Right lobe of liver (tissue), 6 donors: Measurements from ENCODE around the gene EXD2. TPM values are rescaled to one million over a fixed set of nuclear protein-coding genes. Genes with fewer than 3 reads are reported as not detected.
"Not testable (repeated sequence)": the region's sequence is repeated elsewhere in the genome, so short reads cannot be mapped to it uniquely, and the experiment has no call there.

Experiments used
- ATAC-seq, 4 donors: fragments of 200-7000 bp; cut with Tn5 transposase; one replicate each; pipeline ENCODE4 v1.9.1; 2020; ENCODE audit warnings: mild to moderate bottlenecking in 4 of 4, moderate library complexity in 4 of 4
- DNase-seq, 3 donors: peaks; one replicate each; pipeline ENCODE4 v3.0.0-alpha.2; 2020
- H3K27ac ChIP-seq, 3 donors: fragments of 200-600 bp; one replicate each; pipeline ENCODE4 v1.8.0; 2022
- H3K27me3 ChIP-seq, 2 donors: fragments of 200-600 bp; one replicate each; pipeline ENCODE4 v1.8.0; 2022
- H3K36me3 ChIP-seq, 4 donors: fragments of 200-600 bp; sonication (generic) in 1 of 4; one replicate each; pipeline versions ENCODE4 v1.5.1 to v1.8.0; 2017 to 2022; ENCODE audit warnings: control low read depth in 1 of 4
- H3K4me1 ChIP-seq, 4 donors: fragments of 200-600 bp; sonication (generic) in 1 of 4; one replicate each; pipeline versions ENCODE4 v1.5.1 to v1.8.0; 2017 to 2022; ENCODE audit warnings: control low read depth in 1 of 4
- H3K4me3 ChIP-seq, 3 donors: fragments of 200-600 bp; one replicate each; pipeline ENCODE4 v1.8.0; 2022
- H3K9me3 ChIP-seq, 4 donors: fragments of 200-600 bp; sonication (generic) in 1 of 4; one replicate each; pipeline versions ENCODE4 v1.5.1 to v1.8.0; 2017 to 2022; ENCODE audit warnings: control low read depth in 1 of 4
- POLR2A ChIP-seq: fragments of 450-650 bp; IDR thresholded peaks from one replicate; pipeline ENCODE4 v1.6.1; 2017; ENCODE audit warnings: antibody characterized with exemption, mild to moderate bottlenecking
- WGBS: methylation state at CpG from one replicate; pipeline ENCODE4 v1.1.6; 2018; ENCODE audit warnings: low coverage, low lambda C conversion rate; ENCODE audit not compliant: insufficient coverage; ENCODE audit errors: missing lambda C conversion rate; 5-methylcytosine and 5-hydroxymethylcytosine counted together
- intact Hi-C, 2 donors: fragments of 100-400 bp; cut with DNase I; formaldehyde crosslinking; loops; one replicate each; pipeline versions ENCODE4 v1.11.2 to v1.14.1; 2022
- total RNA-seq, 6 experiments: library from RNA; depleted of rRNA in 2 of 6; stranded (reverse); fragments of >200 nt in 2 of 6; fragmentation: NEBNext Ultra II Directional in 3 of 6; extraction: Animal tissue kit (Norgen Biotek cat#: 25700) in 3 of 6; gene quantifications; one replicate each; pipeline versions ENCODE4 v1.1.0 to v1.2.4, GENCODE V29; 2016 to 2023
- TF ChIP-seq, protein P1 (sequence below), 4 donors: fragments of 200-600 bp in 3 of 4; fragments of 450-650 bp in 1 of 4; IDR thresholded peaks; one replicate each; pipeline versions ENCODE4 v1.5.1 to v1.8.0; 2016 to 2022; ENCODE audit warnings: antibody characterized with exemption in 4 of 4, mild to moderate bottlenecking in 2 of 4
- donor health status: DM: no; HTN: yes; CAD: no.
- donor health status: DM: no; HTN: no; CAD: no.
- donor health status: DM: no; HTN: no; CAD: no.
- donor health status: DM: no; HTN: yes; CAD: no.
- donor health status: DM: no; HTN: yes; CAD: no.

EXD2 gene
- total RNA-seq, 6 experiments from 2014 or later: 7.4 to 10.4 (median 8.2) TPM

DNA sequence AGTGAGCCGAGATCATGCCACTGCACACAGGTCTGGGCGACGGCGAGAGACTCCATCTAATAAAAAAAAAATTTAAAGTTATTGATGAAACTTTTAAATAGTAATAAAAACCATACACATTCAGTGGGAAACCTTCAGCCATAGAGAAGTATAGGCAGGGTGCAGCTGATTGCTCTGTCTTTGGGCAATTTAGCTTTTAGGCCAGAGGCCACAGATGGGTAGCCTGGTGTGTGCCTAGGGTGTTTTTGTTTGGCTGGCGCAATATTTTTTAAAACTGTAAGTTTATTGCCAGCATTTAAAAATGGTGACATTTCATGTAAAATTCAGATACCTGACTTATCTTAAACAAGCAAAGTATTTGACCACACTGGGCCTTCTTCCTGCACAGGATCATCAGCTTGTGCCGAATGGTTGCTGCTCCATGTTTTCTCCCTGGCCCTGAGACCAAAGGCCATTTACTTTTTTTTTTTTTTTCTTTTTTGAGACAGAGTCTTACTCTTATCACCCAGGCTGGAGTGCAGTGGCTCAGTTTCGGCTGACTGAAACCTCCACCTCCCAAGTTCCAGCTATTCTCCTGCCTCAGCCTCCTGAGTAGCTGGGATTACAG is 16.2 kb downstream of the EXD2 start:
- no peaks in the 10 kb centered on the region for H3K36me3 ChIP-seq
- 96% methylated on average over 7 of the region's 7 CpGs for WGBS
- H3K27me3 ChIP-seq: no peaks in the 10 kb centered on the region
- no peak for TF ChIP-seq POLR2A
- TF ChIP-seq, protein P1, sequence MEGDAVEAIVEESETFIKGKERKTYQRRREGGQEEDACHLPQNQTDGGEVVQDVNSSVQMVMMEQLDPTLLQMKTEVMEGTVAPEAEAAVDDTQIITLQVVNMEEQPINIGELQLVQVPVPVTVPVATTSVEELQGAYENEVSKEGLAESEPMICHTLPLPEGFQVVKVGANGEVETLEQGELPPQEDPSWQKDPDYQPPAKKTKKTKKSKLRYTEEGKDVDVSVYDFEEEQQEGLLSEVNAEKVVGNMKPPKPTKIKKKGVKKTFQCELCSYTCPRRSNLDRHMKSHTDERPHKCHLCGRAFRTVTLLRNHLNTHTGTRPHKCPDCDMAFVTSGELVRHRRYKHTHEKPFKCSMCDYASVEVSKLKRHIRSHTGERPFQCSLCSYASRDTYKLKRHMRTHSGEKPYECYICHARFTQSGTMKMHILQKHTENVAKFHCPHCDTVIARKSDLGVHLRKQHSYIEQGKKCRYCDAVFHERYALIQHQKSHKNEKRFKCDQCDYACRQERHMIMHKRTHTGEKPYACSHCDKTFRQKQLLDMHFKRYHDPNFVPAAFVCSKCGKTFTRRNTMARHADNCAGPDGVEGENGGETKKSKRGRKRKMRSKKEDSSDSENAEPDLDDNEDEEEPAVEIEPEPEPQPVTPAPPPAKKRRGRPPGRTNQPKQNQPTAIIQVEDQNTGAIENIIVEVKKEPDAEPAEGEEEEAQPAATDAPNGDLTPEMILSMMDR (IDR thresholded peaks at IDR 0.05): no peak
- intact Hi-C loops: no loop called here
- H3K9me3 ChIP-seq: no peaks in the 10 kb centered on the region
- ATAC-seq: no peak
- H3K27ac ChIP-seq: no peak overlapping the region
- H3K4me3 ChIP-seq: no peak overlapping the region
- no peaks in the 10 kb centered on the region for H3K4me1 ChIP-seq
- DNase-seq: no peak

DNA sequence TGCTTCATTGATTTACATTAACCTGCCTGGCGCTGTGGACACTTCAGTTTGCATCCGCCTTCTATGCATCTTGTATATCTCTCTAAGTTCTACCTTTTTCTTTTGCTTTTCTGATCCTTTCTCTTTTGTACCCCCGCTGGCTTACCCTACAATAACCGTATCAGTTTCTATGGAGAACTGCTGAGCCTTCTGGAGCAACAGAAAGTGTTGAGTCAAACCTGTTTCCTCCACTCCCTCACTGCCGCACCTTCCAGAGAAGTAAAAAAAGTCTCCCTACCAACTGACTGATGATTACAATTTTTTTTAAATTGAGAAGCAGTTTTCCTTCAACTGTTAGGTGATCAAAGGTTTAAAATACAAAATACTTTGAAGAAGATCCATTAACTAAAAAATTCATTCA is 17.4 kb downstream of the EXD2 start:
- no peak overlapping the region for H3K27ac ChIP-seq
- 84% methylated on average over 5 of the region's 5 CpGs for WGBS
- no peak for ATAC-seq

DNA sequence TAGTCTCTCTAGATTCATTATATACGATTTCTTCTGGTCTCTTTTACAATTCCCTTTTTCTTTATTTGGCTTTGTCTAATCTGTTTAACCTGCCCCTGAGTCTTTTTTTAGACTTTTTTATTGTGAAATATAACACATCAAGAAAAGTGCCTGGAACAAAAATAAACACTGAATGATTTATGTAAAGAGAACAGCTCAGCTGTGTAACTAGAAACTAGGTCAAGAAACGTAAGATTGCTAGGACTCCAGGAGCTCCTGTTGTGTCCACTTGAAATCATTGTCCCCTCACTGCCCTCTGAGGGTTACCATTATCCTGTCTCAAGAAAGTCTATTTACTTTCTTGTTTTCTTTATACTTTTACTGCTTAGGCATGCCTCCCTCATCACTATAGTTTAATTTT is 23.1 kb downstream of the EXD2 start:
- DNase-seq (no peak), ATAC-seq (no peak)
- Histone ChIP-seq H3K9me3 (no peaks in the 10 kb centered on the region), H3K27me3 (no peaks in the 10 kb centered on the region), H3K4me1 (no peaks in the 10 kb centered on the region), H3K4me3 (no peak overlapping the region), H3K36me3 (no peaks in the 10 kb centered on the region), H3K27ac (no peak overlapping the region)
- WGBS: 41% methylated on average over 2 of the region's 2 CpGs
- no peak for TF ChIP-seq POLR2A
- intact Hi-C loops: no loop called here

More for the DNA sequence above, 17.4 kb downstream of the EXD2 start:
- intact Hi-C loops: no loop called here
- Histone ChIP-seq H3K27me3 (no peaks in the 10 kb centered on the region), H3K4me3 (no peak overlapping the region), H3K4me1 (no peaks in the 10 kb centered on the region), H3K9me3 (no peaks in the 10 kb centered on the region), H3K36me3 (no peaks in the 10 kb centered on the region)
- TF ChIP-seq, protein P1 (IDR thresholded peaks at IDR 0.05): no peak
- no peak for TF ChIP-seq POLR2A
- DNase-seq: no peak

DNA sequence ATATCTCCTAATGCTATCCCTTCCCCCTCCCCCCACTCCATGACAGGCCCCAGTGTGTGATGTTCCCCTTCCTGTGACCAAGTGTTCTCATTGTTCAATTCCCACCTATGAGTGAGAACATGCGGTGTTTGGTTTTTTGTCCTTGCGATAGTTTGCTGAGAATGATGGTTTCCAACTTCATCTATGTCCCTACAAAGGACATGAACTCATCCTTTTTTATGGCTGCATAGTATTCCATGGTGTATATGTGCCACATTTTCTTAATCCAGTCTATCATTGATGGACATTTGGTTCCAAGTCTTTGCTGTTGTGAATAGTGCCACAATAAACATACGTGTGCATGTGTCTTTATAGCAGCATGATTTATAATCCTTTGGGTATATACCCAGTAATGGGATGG is 26.4 kb downstream of the EXD2 start:
- intact Hi-C loops, H3K36me3 ChIP-seq, H3K4me3 ChIP-seq, DNase-seq, H3K27ac ChIP-seq, H3K9me3 ChIP-seq, H3K4me1 ChIP-seq, H3K27me3 ChIP-seq, ATAC-seq: not testable (repeated sequence)
- 100% methylated on average over 3 of the region's 3 CpGs for WGBS

DNA sequence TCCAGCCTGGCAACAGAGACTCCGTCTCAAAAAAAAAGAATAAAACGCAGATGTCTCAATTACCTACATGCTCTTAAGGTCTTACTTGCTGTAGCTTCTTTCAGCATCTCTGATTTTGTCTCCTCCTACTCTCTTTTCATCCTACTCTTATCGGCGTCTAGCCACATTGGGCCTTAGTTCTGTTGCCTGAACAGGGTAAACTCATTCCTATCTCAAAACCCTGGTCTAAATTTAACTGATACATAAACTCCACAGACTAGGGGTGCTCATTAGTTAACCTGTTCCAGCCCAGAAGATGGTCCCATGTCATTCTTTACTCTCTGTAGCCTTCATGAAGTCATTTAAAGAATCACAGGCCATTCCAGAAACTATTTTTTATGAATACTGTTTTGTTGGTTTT is 33.6 kb downstream of the EXD2 start:
- TF ChIP-seq, protein P1 (IDR thresholded peaks at IDR 0.05): no peak
- TF ChIP-seq POLR2A: no peak
- intact Hi-C loops: no loop called here
- ATAC-seq: no peak
- no peak overlapping the region for H3K4me3 ChIP-seq
- DNase-seq: no peak
- no peaks in the 10 kb centered on the region for H3K9me3 ChIP-seq
- no peaks in the 10 kb centered on the region for H3K36me3 ChIP-seq
- no peak overlapping the region for H3K27ac ChIP-seq
- H3K27me3 ChIP-seq: no peaks in the 10 kb centered on the region
- no peaks in the 10 kb centered on the region for H3K4me1 ChIP-seq
- 87% methylated on average over 4 of the region's 4 CpGs for WGBS
